ENCODE results near the gene TCEANC2. TPM values are rescaled to one million over a fixed set of nuclear protein-coding genes. Genes with fewer than 3 reads are reported as not detected.

TCEANC2 gene
- total and polyA plus RNA-seq, 2 experiments from 2014 or later, result 6.0 to 6.3 TPM

- no peaks in the 10 kb centered on the region for H3K79me2 ChIP-seq (replicated peaks; ENCODE audit: insufficient read depth)
- no peak overlapping the region for H3K27ac ChIP-seq (ENCODE audit: low read depth)
- H3K9me2 ChIP-seq (ENCODE audit: insufficient read depth), result no peaks in the 10 kb centered on the region
- no peaks in the 10 kb centered on the region for H4K20me1 ChIP-seq (replicated peaks; ENCODE audit: insufficient read depth)
- no peaks in the 10 kb centered on the region for H3K36me3 ChIP-seq (ENCODE audit: insufficient read depth)
- no peaks in the 10 kb centered on the region for H3F3A ChIP-seq (replicated peaks; ENCODE audit: low read depth)
- peaks cover 10% of the 10 kb centered on the region for H3K4me1 Mint-ChIP-seq
- H2AFZ ChIP-seq, result no peak overlapping the region
- H3K27me3 ChIP-seq (ENCODE audit: insufficient read depth), result no peaks in the 10 kb centered on the region
- H3K36me3 Mint-ChIP-seq (ENCODE audit: low read depth), result no peaks in the 10 kb centered on the region
- no peak for ATAC-seq
- H3K4me2 ChIP-seq, result no peak overlapping the region
- DNase-seq (ENCODE audit: low spot score), result no peak
- no peaks in the 10 kb centered on the region for H3K9me3 Mint-ChIP-seq
- 0 out of 2 replicates have a peak, but pooled peaks cover 4% of the 10 kb centered on the region for H3K4me1 ChIP-seq (ENCODE audit: insufficient read depth)
- no peak overlapping the region for H3K4me3 Mint-ChIP-seq
- TF ChIP-seq ZNF331 (CRISPR knock-in tag; IDR thresholded peaks at IDR 0.05; ENCODE audit: low read depth) (no peak), CTCF (conservative IDR thresholded peaks at IDR 0.05; ENCODE audit: low read depth in 2 of 2) (no peak), CREB1 (CRISPR knock-in tag; IDR thresholded peaks at IDR 0.05; ENCODE audit: low read depth) (no peak), ZNF114 (CRISPR knock-in tag; IDR thresholded peaks at IDR 0.05) (no peak), EZH2phosphoT487 (IDR thresholded peaks at IDR 0.05; ENCODE audit: unreplicated experiment) (no peak), ZNF462 (CRISPR knock-in tag; IDR thresholded peaks at IDR 0.05) (no peak)
- H3K27me3 Mint-ChIP-seq (ENCODE audit: insufficient read depth, low read depth, poor library complexity), result no peaks in the 10 kb centered on the region
- no peak overlapping the region for H3K4me3 ChIP-seq
- H3K27ac Mint-ChIP-seq, result no peak overlapping the region
Observed at GRCh38 chr1:54095546-54096226, 42.3 kb downstream of the TCEANC2 start.
